ENCODE measurements around the gene NUF2.
"Not testable (repeated sequence)": the region's sequence is repeated elsewhere in the genome, so short reads cannot be mapped to it uniquely, and the experiment has no call there.

The NUF2 gene

GRCh38 chr1:163346326-163346870 is 24.6 kb downstream of the NUF2 start:
- Histone ChIP-seq H3K9me3 (ENCODE audit: insufficient read depth, low read length) (no peaks in the 10 kb centered on the region), H3K4me2 (ENCODE audit: low read depth, low read length, poor library complexity, severe bottlenecking) (no peak overlapping the region), H3K27me3 (ENCODE audit: low read length) (no peaks in the 10 kb centered on the region), H3K36me3 (ENCODE audit: low read length) (peaks cover 78% of the 10 kb centered on the region), H2AFZ (ENCODE audit: low read depth, low read length, severe bottlenecking) (no peak overlapping the region), H3F3A (ENCODE audit: insufficient read depth) (no peaks in the 10 kb centered on the region), H4K20me1 (ENCODE audit: low read depth, low read length) (no peaks in the 10 kb centered on the region), H3K4me3 (ENCODE audit: insufficient read depth, low read length, poor library complexity, severe bottlenecking) (no peak overlapping the region), H3K79me2 (ENCODE audit: insufficient read depth, low read length) (no peaks in the 10 kb centered on the region), H3K9me2 (replicated peaks; ENCODE audit: insufficient read depth, low read length) (no peaks in the 10 kb centered on the region), H3K27ac (ENCODE audit: low read depth, low read length) (no peak overlapping the region), H3K9ac (ENCODE audit: low read length) (no peak overlapping the region)
- TF ChIP-seq EZH2phosphoT487 (conservative IDR thresholded peaks at IDR 0.05; ENCODE audit: low read length) = no peak

GRCh38 chr1:163347106-163347505 is 25.4 kb downstream of the NUF2 start:
- Histone ChIP-seq H3F3A (ENCODE audit: insufficient read depth) (no peaks in the 10 kb centered on the region), H3K4me3 (ENCODE audit: insufficient read depth, low read length, poor library complexity, severe bottlenecking) (no peak overlapping the region), H3K36me3 (ENCODE audit: low read length) (peaks cover 81% of the 10 kb centered on the region), H3K27ac (ENCODE audit: low read depth, low read length) (no peak overlapping the region), H3K9me2 (replicated peaks; ENCODE audit: insufficient read depth, low read length) (no peaks in the 10 kb centered on the region), H3K9me3 (ENCODE audit: insufficient read depth, low read length) (no peaks in the 10 kb centered on the region), H3K4me2 (ENCODE audit: low read depth, low read length, poor library complexity, severe bottlenecking) (no peak overlapping the region), H2AFZ (ENCODE audit: low read depth, low read length, severe bottlenecking) (no peak overlapping the region), H3K9ac (ENCODE audit: low read length) (no peak overlapping the region), H3K79me2 (ENCODE audit: insufficient read depth, low read length) (no peaks in the 10 kb centered on the region), H4K20me1 (ENCODE audit: low read depth, low read length) (no peaks in the 10 kb centered on the region), H3K27me3 (ENCODE audit: low read length) (no peaks in the 10 kb centered on the region)
- TF ChIP-seq CTCF (IDR thresholded peaks at IDR 0.05; ENCODE audit: insufficient read depth, low read length, poor library complexity, severe bottlenecking) = no peak
- no peak for TF ChIP-seq EZH2phosphoT487 (conservative IDR thresholded peaks at IDR 0.05; ENCODE audit: low read length)

DNA sequence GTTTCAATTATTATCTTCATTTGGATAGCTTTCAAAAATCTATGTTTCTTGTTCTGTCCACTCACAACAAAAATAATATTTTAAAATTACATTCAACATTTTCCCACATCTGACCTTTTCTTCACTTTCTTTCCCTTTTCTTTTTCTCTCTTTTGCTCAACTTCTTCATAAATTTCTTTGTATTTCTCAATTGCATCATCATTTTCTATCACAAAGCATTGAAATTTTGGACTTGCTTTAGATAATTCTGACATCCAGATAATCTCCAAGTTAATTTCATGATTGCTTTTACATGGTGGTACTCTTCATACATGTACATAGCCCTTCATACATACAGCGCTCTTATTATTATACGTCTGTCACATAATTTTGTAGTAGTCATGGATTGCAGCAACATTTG is 30.2 kb downstream of the NUF2 start:
- no peak overlapping the region for H3K27ac ChIP-seq (ENCODE audit: low read depth, low read length)
- H3K9me3 ChIP-seq (ENCODE audit: insufficient read depth, low read length) = no peaks in the 10 kb centered on the region
- H2AFZ ChIP-seq (ENCODE audit: low read depth, low read length, severe bottlenecking) = no peak overlapping the region
- no peak overlapping the region for H3K9ac ChIP-seq (ENCODE audit: low read length)
- H3K36me3 ChIP-seq (ENCODE audit: low read length) = peaks cover 72% of the 10 kb centered on the region
- no peak overlapping the region for H3K4me3 ChIP-seq (ENCODE audit: insufficient read depth, low read length, poor library complexity, severe bottlenecking)
- no peaks in the 10 kb centered on the region for H3K27me3 ChIP-seq (ENCODE audit: low read length)
- no peaks in the 10 kb centered on the region for H4K20me1 ChIP-seq (ENCODE audit: low read depth, low read length)
- no peaks in the 10 kb centered on the region for H3K9me2 ChIP-seq (replicated peaks; ENCODE audit: insufficient read depth, low read length)
- 0 out of 2 replicates have a peak, but pooled peaks cover 3% of the 10 kb centered on the region for H3F3A ChIP-seq (ENCODE audit: insufficient read depth)
- TF ChIP-seq EZH2phosphoT487 (conservative IDR thresholded peaks at IDR 0.05; ENCODE audit: low read length) = no peak
- TF ChIP-seq CTCF (IDR thresholded peaks at IDR 0.05; ENCODE audit: insufficient read depth, low read length, poor library complexity, severe bottlenecking) = no peak
- no peaks in the 10 kb centered on the region for H3K79me2 ChIP-seq (ENCODE audit: insufficient read depth, low read length)
- no peak overlapping the region for H3K4me2 ChIP-seq (ENCODE audit: low read depth, low read length, poor library complexity, severe bottlenecking)

DNA sequence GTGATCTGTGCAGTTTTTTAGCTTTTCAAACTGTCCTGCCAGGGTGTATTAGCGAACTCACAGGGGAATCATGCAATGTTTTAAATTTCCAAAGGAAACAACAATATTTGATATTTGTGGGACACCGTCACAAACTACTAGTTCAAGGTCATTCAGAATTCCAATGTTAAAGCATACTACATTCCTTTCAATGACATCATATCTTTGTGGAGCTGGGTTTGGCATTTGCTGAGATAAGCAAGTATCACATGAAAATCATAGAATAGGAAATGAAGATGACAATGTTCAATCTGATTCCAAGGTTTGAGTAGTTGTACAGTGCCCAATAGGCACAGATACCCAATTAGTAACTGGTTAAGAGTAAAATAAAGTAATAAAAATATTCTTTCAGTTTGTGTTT is 35.6 kb downstream of the NUF2 start:
- Histone ChIP-seq H3K27ac (ENCODE audit: low read depth, low read length) (no peak overlapping the region), H3K9me2 (replicated peaks; ENCODE audit: insufficient read depth, low read length) (no peaks in the 10 kb centered on the region), H4K20me1 (ENCODE audit: low read depth, low read length) (no peaks in the 10 kb centered on the region), H3K9ac (ENCODE audit: low read length) (no peak overlapping the region), H3K4me2 (ENCODE audit: low read depth, low read length, poor library complexity, severe bottlenecking) (no peak overlapping the region), H3K79me2 (ENCODE audit: insufficient read depth, low read length) (no peaks in the 10 kb centered on the region), H3K9me3 (ENCODE audit: insufficient read depth, low read length) (no peaks in the 10 kb centered on the region), H3K27me3 (ENCODE audit: low read length) (no peaks in the 10 kb centered on the region), H3F3A (ENCODE audit: insufficient read depth) (peaks cover 11% of the 10 kb centered on the region; the same call in 1 of the 2 replicates), H2AFZ (ENCODE audit: low read depth, low read length, severe bottlenecking) (no peak overlapping the region), H3K4me3 (ENCODE audit: insufficient read depth, low read length, poor library complexity, severe bottlenecking) (no peak overlapping the region), H3K36me3 (ENCODE audit: low read length) (peaks cover 29% of the 10 kb centered on the region; the same call in 1 of the 2 replicates)
- TF ChIP-seq CTCF (IDR thresholded peaks at IDR 0.05; ENCODE audit: insufficient read depth, low read length, poor library complexity, severe bottlenecking) = no peak
- no peak for TF ChIP-seq EZH2phosphoT487 (conservative IDR thresholded peaks at IDR 0.05; ENCODE audit: low read length)

GRCh38 chr1:163358172-163358571 is 36.4 kb downstream of the NUF2 start:
- Histone ChIP-seq H3F3A (ENCODE audit: insufficient read depth) (peaks cover 11% of the 10 kb centered on the region; the same call in 1 of the 2 replicates), H3K36me3 (ENCODE audit: low read length) (peaks cover 29% of the 10 kb centered on the region; the same call in 1 of the 2 replicates)
- not testable (repeated sequence) for H3K9me2 ChIP-seq (replicated peaks; ENCODE audit: insufficient read depth, low read length); H3K4me3 ChIP-seq (ENCODE audit: insufficient read depth, low read length, poor library complexity, severe bottlenecking); H3K4me2 ChIP-seq (ENCODE audit: low read depth, low read length, poor library complexity, severe bottlenecking); H3K27ac ChIP-seq (ENCODE audit: low read depth, low read length); H4K20me1 ChIP-seq (ENCODE audit: low read depth, low read length); H3K9ac ChIP-seq (ENCODE audit: low read length); H3K27me3 ChIP-seq (ENCODE audit: low read length); H2AFZ ChIP-seq (ENCODE audit: low read depth, low read length, severe bottlenecking); H3K9me3 ChIP-seq (ENCODE audit: insufficient read depth, low read length); H3K79me2 ChIP-seq (ENCODE audit: insufficient read depth, low read length)
